HepG2 (cell line): ENCODE measurements around the gene CCDC38. TPM values are rescaled to one million over a fixed set of nuclear protein-coding genes. Genes with fewer than 3 reads are reported as not detected.

Experiments
- ARID2 ChIP-seq: sonication (generic); formaldehyde crosslinking; IDR thresholded peaks from 2 replicates; pipeline ENCODE4 v1.8.1; 2022; ENCODE audit warnings: mild to moderate bottlenecking, missing genetic modification reagents, borderline replicate concordance
- BRCA1 ChIP-seq: sonication (generic); formaldehyde crosslinking; IDR thresholded peaks from 2 replicates; pipeline ENCODE4 v1.4.0; 2020; ENCODE audit warnings: missing genetic modification reagents
- HINFP ChIP-seq: sonication (generic); formaldehyde crosslinking; IDR thresholded peaks from 2 replicates; pipeline ENCODE4 v1.4.0; 2020; ENCODE audit warnings: low read depth, mild to moderate bottlenecking, missing genetic modification reagents
- HNRNPLL ChIP-seq: fragments of 200-400 bp; formaldehyde crosslinking; IDR thresholded peaks from 2 replicates; pipeline ENCODE4 v1.6.1; 2017; ENCODE audit warnings: mild to moderate bottlenecking, low read depth, low read length; ENCODE audit not compliant: poor library complexity, severe bottlenecking
- MEIS1 ChIP-seq: sonication (generic); formaldehyde crosslinking; IDR thresholded peaks from 2 replicates; pipeline ENCODE4 v1.9.0; 2021; ENCODE audit warnings: mild to moderate bottlenecking, missing genetic modification reagents, moderate library complexity, borderline replicate concordance
- RBM22 ChIP-seq: fragments of 200-400 bp; formaldehyde crosslinking; optimal IDR thresholded peaks from 2 replicates; pipeline ENCODE3; 2017; ENCODE audit warnings: mild to moderate bottlenecking, low read length, moderate library complexity
- RFXAP ChIP-seq: sonication (generic); formaldehyde crosslinking; IDR thresholded peaks from 2 replicates; pipeline ENCODE4 v1.4.0; 2020; ENCODE audit warnings: missing genetic modification reagents, borderline replicate concordance
- SATB2 ChIP-seq: sonication (generic); formaldehyde crosslinking; IDR thresholded peaks from 2 replicates; pipeline ENCODE4 v1.5.0; 2020; ENCODE audit warnings: missing genetic modification reagents
- SOX13 ChIP-seq, 3 experiments: fragments of 450-650 bp in 1 of 3; sonication (generic) in 1 of 3; formaldehyde crosslinking in 1 of 3; IDR thresholded peaks in 2 of 3; conservative IDR thresholded peaks in 1 of 3; 2 replicates each; pipeline versions ENCODE4 v1.5.0 to v1.6.1; 2016 to 2020; ENCODE audit warnings: antibody characterized with exemption in 1 of 3, mild to moderate bottlenecking in 1 of 3, missing compliant biosample characterization in 1 of 3, missing genetic modification reagents in 1 of 3, moderate library complexity in 1 of 3
- ZBTB46 ChIP-seq: sonication (generic); formaldehyde crosslinking; IDR thresholded peaks from 2 replicates; pipeline ENCODE4 v1.4.0; 2020; ENCODE audit warnings: mild to moderate bottlenecking, missing genetic modification reagents, borderline replicate concordance
- ZNF280D ChIP-seq: sonication (generic); formaldehyde crosslinking; IDR thresholded peaks from 2 replicates; pipeline ENCODE4 v1.5.1; 2020; ENCODE audit warnings: mild to moderate bottlenecking, missing genetic modification reagents
- ZNF33A ChIP-seq: sonication (generic); formaldehyde crosslinking; IDR thresholded peaks from 2 replicates; pipeline ENCODE4 v1.5.1; 2020; ENCODE audit warnings: missing genetic modification reagents, mild to moderate bottlenecking, moderate library complexity, borderline replicate concordance
- ZNF609 ChIP-seq: sonication (generic); formaldehyde crosslinking; IDR thresholded peaks from 2 replicates; pipeline ENCODE4 v1.4.0; 2020; ENCODE audit warnings: mild to moderate bottlenecking, missing genetic modification reagents, borderline replicate concordance
- ZNF615 ChIP-seq: sonication (generic); formaldehyde crosslinking; IDR thresholded peaks from 2 replicates; pipeline ENCODE4 v1.5.0; 2020; ENCODE audit warnings: mild to moderate bottlenecking, missing genetic modification reagents, borderline replicate concordance
- polyA plus RNA-seq, 8 experiments: library from polyadenylated mRNA; depleted of rRNA in 3 of 8; stranded (reverse) in 7 of 8; unstranded in 1 of 8; fragments of >200 nt; fragmentation: Illumina TruSeq in 4 of 8; extraction: Trizol in 4 of 8; gene quantifications; 2 replicates each; pipeline versions ENCODE4 v1.2.1 to v1.2.3, GENCODE V29; 2011 to 2016; ENCODE audit warnings: low read depth in 4 of 8, missing spikeins in 1 of 8, mixed read lengths in 1 of 8; ENCODE audit not compliant: insufficient read depth in 1 of 8
- total RNA-seq, 5 experiments: library from RNA; depleted of rRNA; stranded (reverse); fragments of >200 nt; fragmentation: Illumina TruSeq; extraction: Trizol; gene quantifications; 2 replicates each; pipeline ENCODE4 v1.2.3, GENCODE V29; 2016; ENCODE audit warnings: low read depth in 1 of 5
- TF ChIP-seq, protein P1 (sequence below): sonication (generic); formaldehyde crosslinking; IDR thresholded peaks from 2 replicates; pipeline ENCODE4 v1.8.0; 2022; ENCODE audit warnings: missing genetic modification reagents, mild to moderate bottlenecking, borderline replicate concordance

CCDC38 gene
- total and polyA plus RNA-seq, 2 of the 13 experiments (the other 11 are each of a cell fraction or from before 2014, with no cell fraction given), result 0.24 to 0.32 TPM

DNA sequence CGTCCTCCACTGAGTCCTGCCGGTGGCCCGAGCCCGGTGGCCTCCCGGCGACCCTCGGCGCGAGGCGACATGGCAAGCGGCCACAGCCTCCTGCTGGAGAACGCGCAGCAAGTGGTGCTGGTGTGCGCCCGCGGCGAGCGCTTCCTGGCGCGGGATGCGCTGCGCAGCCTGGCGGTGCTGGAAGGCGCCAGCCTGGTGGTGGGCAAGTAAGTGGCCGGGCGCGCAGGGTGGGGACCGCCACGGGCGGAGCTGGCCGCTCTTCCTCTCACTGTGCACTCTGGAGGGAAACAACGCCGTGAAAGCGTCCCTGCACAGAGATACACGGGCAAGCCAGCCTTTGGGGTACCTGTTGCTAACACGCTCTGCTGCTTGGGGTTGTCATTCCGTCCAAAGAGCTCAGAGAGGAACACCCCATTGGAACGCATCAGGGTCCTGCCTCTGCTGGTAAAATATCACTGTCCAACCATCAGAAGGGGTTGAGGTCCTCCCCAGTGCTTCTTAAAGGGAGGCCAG lies 972 bp upstream of the CCDC38 start, which contains the start of gene AMDHD1 (continued):
- TF ChIP-seq ZBTB46 (CRISPR knock-in tag), result no peak
- TF ChIP-seq ZNF615, result no peak
- peak; percentile 63; the same call in 1 of the 2 replicates for TF ChIP-seq RFXAP (CRISPR knock-in tag)
- no peak for TF ChIP-seq HINFP (CRISPR knock-in tag)
- no peak for TF ChIP-seq ZNF280D (CRISPR knock-in tag)
- TF ChIP-seq, protein P1, sequence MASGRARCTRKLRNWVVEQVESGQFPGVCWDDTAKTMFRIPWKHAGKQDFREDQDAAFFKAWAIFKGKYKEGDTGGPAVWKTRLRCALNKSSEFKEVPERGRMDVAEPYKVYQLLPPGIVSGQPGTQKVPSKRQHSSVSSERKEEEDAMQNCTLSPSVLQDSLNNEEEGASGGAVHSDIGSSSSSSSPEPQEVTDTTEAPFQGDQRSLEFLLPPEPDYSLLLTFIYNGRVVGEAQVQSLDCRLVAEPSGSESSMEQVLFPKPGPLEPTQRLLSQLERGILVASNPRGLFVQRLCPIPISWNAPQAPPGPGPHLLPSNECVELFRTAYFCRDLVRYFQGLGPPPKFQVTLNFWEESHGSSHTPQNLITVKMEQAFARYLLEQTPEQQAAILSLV (CRISPR knock-in tag), result peak; percentile 80; the same call in 1 of the 2 replicates
- TF ChIP-seq ZNF609 (CRISPR knock-in tag), result peak; percentile 30; the same call in 1 of the 2 replicates
- TF ChIP-seq ZNF33A (CRISPR knock-in tag), result no peak
- TF ChIP-seq SATB2 (CRISPR knock-in tag), result no peak; the same call in 1 of the 2 replicates
- 0 out of 2 replicates have a peak, but pooled peaks have one; percentile 62 for TF ChIP-seq BRCA1 (CRISPR knock-in tag)
- no peak for TF ChIP-seq SOX13 (IDR thresholded peaks at IDR 0.05)
- 0 out of 4 replicates have a peak, but pooled peaks of 1 of the 2 experiments have one; percentile 3 for TF ChIP-seq SOX13 (CRISPR knock-in tag; conservative IDR thresholded peaks at IDR 0.05 in 1 of 2, IDR thresholded peaks at IDR 0.05 in 1 of 2)
- TF ChIP-seq ARID2, result no peak
- TF ChIP-seq MEIS1 (CRISPR knock-in tag), result no peak
- no peak for TF ChIP-seq RBM22
- TF ChIP-seq HNRNPLL, result peak; percentile 91
